Kidney epithelial cell (primary cell): ENCODE results near the gene MTG1. TPM values are rescaled to one million over a fixed set of nuclear protein-coding genes. Genes with fewer than 3 reads are reported as not detected.

Experiments used
- DNase-seq: peaks from one replicate; pipeline ENCODE4 v3.0.0-alpha.2; 2010; ENCODE audit warnings: low read depth
- H3K27me3 ChIP-seq: 2 replicates; pipeline ENCODE4 v1.6.0; 2011; ENCODE audit warnings: low read length; ENCODE audit not compliant: control insufficient read depth, insufficient read depth
- H3K36me3 ChIP-seq: 2 replicates; pipeline ENCODE4 v1.5.1; 2011; ENCODE audit warnings: low read length; ENCODE audit not compliant: control insufficient read depth, insufficient read depth
- H3K4me3 ChIP-seq: 2 replicates; pipeline ENCODE4 v1.5.1; 2011; ENCODE audit warnings: low read depth, mild to moderate bottlenecking, control low read depth, low read length
- total RNA-seq: library from RNA; depleted of rRNA; stranded (reverse); fragments of >200 nt; gene quantifications from 2 replicates; pipeline ENCODE4 v1.2.3, GENCODE V29; 2015
- TF ChIP-seq, protein P1 (sequence below): IDR thresholded peaks from 2 replicates; pipeline ENCODE4 v1.5.1; 2011; ENCODE audit warnings: mild to moderate bottlenecking, moderate library complexity, low read length, control low read depth, inconsistent platforms; ENCODE audit not compliant: insufficient read depth, poor library complexity, severe bottlenecking

The MTG1 gene
- total RNA-seq, 1 donor from 2014 or later = 26.7 TPM

DNA sequence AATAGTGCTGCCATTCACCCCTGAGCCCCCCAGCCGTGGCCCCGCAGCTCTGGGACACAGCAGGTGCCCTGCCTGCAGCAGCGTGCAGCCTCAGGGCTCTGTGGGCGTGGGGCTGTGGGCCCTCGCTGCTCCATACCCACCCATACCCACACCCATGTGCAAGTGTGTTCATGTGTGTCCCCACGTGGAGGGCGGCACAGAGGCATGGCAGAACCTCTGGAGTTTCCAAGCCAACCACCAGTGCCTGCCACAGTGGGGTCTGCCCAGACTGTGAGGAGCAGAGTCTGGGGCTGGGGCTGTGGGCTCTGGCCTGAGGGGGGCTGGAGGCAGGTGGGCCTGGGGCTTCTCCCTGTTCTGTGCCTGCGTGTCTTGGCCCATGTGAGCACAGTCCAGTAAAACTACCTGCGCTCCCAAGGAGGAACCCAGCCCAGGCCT, 44.4 kb upstream of the MTG1 start:
- no peak overlapping the region for H3K4me3 ChIP-seq
- no peak for DNase-seq

DNA sequence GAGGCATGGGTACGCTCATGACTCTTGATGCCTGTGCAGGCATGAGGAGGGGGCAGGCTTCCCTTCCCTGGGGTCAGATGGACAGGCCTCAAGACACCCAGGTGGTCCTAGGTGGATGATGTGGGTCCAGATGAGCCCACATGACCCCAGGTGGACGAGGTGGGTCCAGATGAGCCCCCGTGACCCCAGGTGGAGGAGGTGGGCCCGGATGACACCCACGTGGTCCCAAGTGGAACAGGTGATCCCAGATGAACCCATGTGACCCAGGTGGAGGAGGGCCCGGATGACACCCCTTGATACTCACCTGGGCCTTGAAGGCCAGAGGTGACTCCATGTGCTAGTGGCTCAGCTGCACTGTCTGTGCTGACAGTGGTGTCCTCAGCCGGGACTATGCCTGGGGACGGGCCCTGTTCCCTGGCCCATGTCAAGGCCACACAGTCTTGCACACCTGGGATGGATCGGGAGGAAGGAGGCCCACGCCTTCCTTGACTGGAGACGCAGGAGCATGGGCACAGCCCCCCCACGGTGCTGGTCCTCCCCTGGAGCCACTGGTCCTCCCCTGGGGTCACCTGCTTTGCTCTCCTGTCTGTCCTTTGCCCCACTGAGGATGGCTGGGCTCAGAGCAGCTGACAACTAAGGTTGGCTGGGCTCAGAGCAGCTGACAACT, 43.5 kb upstream of the MTG1 start:
- Histone ChIP-seq H3K27me3 (peaks cover 20% of the 10 kb centered on the region), H3K36me3 (no peaks in the 10 kb centered on the region)

More for the DNA sequence above, 44.4 kb upstream of the MTG1 start:
- TF ChIP-seq, protein P1, sequence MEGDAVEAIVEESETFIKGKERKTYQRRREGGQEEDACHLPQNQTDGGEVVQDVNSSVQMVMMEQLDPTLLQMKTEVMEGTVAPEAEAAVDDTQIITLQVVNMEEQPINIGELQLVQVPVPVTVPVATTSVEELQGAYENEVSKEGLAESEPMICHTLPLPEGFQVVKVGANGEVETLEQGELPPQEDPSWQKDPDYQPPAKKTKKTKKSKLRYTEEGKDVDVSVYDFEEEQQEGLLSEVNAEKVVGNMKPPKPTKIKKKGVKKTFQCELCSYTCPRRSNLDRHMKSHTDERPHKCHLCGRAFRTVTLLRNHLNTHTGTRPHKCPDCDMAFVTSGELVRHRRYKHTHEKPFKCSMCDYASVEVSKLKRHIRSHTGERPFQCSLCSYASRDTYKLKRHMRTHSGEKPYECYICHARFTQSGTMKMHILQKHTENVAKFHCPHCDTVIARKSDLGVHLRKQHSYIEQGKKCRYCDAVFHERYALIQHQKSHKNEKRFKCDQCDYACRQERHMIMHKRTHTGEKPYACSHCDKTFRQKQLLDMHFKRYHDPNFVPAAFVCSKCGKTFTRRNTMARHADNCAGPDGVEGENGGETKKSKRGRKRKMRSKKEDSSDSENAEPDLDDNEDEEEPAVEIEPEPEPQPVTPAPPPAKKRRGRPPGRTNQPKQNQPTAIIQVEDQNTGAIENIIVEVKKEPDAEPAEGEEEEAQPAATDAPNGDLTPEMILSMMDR = no peak
- H3K27me3 ChIP-seq = peaks cover 20% of the 10 kb centered on the region
- H3K36me3 ChIP-seq = no peaks in the 10 kb centered on the region

DNA sequence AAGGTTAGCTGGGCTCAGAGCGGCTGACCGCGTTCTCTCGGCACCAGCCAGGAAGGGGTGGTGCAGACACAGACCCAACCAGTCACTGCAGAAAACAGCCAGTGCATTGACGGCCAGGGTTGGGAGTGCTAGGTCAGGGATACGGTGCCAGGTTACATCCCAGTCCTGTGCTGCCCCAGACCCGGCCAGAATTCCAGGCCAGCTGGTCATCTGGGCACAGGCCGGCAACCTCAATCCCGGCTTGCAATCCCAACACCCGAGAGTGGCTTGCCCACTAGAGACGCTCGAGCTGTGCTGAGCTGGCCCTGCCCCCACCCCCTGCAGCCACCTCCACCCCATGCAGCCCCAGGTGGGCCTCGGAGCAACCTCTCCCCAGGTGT, 43.0 kb upstream of the MTG1 start:
- Histone ChIP-seq H3K27me3 (peaks cover 20% of the 10 kb centered on the region), H3K4me3 (no peak overlapping the region), H3K36me3 (no peaks in the 10 kb centered on the region)
- TF ChIP-seq, protein P1 = no peak
- no peak for DNase-seq

More for the DNA sequence above, 43.5 kb upstream of the MTG1 start:
- no peak for DNase-seq
- TF ChIP-seq, protein P1 = no peak
- H3K4me3 ChIP-seq = no peak overlapping the region

DNA sequence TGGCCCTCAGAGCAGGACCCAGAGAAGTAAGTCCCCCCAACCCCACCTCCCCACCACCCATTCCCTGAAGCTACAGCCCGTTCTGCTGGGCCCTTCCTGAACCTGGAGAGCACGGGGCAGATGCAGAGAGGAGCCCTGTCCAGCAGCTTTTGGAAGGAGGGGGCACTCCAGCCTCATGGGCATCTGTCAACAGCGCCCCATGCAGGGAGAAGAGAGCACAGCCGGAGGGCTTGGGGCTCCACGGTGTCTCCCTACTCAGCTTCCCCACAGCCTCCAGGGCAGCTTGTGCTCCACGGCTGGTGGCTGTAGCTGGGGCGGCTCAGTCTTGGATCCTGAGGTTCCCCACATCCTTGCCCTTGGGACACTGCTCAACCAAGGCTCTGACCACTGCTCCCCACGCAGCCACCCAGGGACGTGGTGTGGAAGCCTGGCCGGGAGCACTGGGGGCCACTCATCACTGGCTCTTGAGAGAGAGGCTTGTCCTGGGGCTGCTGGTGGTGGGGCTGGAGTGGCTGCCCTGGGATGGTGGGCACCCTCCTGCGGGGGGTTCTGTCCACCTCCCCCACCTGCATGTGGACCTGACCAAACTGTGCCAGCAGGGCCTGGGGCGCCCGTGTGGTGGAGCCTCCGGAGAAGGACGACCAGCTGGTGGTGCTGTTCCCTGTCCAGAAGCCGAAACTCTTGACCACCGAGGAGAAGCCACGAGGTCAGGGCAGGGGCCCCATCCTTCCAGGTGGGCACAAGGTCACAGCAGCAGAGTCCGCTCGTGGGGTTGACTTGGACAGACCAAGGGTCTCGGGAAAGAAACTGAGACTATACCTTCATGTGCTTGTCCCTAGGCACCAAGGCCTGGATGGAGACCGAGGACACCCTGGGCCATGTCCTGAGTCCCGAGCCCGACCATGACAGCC, 42.3 kb upstream of the MTG1 start:
- TF ChIP-seq, protein P1 = no peak
- Histone ChIP-seq H3K4me3 (no peak overlapping the region), H3K36me3 (no peaks in the 10 kb centered on the region), H3K27me3 (peaks cover 18% of the 10 kb centered on the region)
- DNase-seq = no peak

DNA sequence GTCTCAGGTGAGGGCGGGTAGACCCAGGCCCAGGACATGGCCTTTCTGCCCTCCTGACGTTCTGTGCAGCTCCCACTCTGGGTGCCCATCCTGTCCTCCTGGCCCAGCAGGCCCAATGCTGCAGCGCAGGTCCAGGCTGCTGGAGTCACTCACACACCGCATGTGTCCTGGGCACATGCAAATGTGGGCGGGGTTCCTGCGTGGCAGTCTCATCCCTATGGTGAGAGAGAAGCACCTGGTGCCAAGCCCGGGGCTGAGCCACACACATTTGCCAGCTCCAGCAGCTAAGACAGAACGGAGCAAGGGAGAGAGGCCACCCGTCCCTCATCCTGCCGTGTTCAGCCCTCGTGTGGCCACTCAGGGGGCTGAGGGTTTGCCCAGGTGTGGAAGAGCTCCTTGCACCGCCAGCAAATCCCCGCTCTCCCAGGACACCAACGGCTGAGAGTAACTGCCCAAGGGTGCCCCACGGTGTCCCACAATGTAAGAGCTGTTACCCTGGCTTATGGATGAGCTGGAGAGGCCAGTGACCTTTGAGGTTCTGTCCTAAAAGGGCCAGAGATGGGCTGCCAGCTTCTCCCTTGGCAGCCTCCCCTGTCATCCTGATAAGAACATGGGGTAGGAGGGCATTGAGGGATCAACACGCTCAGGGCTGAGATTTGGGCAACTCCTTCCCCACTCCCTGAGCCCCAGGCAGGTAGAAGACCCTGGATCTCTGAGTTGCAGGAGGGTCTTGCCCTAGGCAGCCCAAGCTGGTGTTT, 40.6 kb upstream of the MTG1 start:
- DNase-seq = no peak
- Histone ChIP-seq H3K36me3 (no peaks in the 10 kb centered on the region), H3K27me3 (peaks cover 6% of the 10 kb centered on the region), H3K4me3 (no peak overlapping the region)
- TF ChIP-seq, protein P1 = no peak
